AG04450 (cell line): Measurements from ENCODE around the gene ARMC9. TPM values are rescaled to one million over a fixed set of nuclear protein-coding genes. Genes with fewer than 3 reads are reported as not detected.

Experiments
- CTCF ChIA-PET: fragments of 300-600, 350-600 bp; formaldehyde crosslinking; extraction: SDS; loops from one replicate; lab custom pipeline; 2022; ENCODE audit warnings: antibody characterized with exemption, inconsistent platforms; lab: Charles Lee
- POLR2A ChIA-PET: fragments of 350-600 bp; formaldehyde crosslinking; extraction: SDS; loops from one replicate; lab custom pipeline; 2021; ENCODE audit warnings: antibody characterized with exemption, inconsistent platforms; lab: Yijun Ruan, JAX
- DNase-seq: peaks from one replicate; pipeline ENCODE4 v3.0.0-alpha.2; 2011; ENCODE audit warnings: low read depth, low spot score
- H3K27ac ChIP-seq: one replicate; pipeline ENCODE4 v1.5.1; 2012; ENCODE audit warnings: low read depth, low read length, control low read depth
- H3K27me3 ChIP-seq: one replicate; pipeline ENCODE4 v1.6.0; 2012; ENCODE audit warnings: low read length; ENCODE audit not compliant: control insufficient read depth, insufficient read depth
- H3K4me3 ChIP-seq: 2 replicates; pipeline ENCODE4 v1.5.1; 2011; ENCODE audit warnings: mild to moderate bottlenecking, low read depth, low read length, control low read depth
- H3K9me3 ChIP-seq: 2 replicates; pipeline ENCODE4 v1.5.1; 2012; ENCODE audit warnings: low read length; ENCODE audit not compliant: control insufficient read depth, insufficient read depth
- polyA plus RNA-seq: library from polyadenylated mRNA; depleted of rRNA; stranded (reverse); fragments of >200 nt; gene quantifications from 2 replicates; pipeline ENCODE4 v1.2.3, GENCODE V29; 2011
- TF ChIP-seq, protein P1 (sequence below): IDR thresholded peaks from 2 replicates; pipeline ENCODE4 v1.5.1; 2011; ENCODE audit warnings: low read depth, low read length, control low read depth, inconsistent platforms

The ARMC9 gene
- polyA plus RNA-seq, 1 experiment = 49.4 TPM

GRCh38 chr2:231390667-231391066, 192.2 kb downstream of the ARMC9 start:
- peaks cover 27% of the 10 kb centered on the region for H3K27me3 ChIP-seq
- H3K4me3 ChIP-seq = no peak overlapping the region
- DNase-seq = no peak
- CTCF ChIA-PET = no interaction called here
- peaks cover 7% of the 10 kb centered on the region for H3K9me3 ChIP-seq
- POLR2A ChIA-PET = interaction anchor here (0.6 kb wide), 1 partner anchor 190 kb away, joined by 8 read pairs; no protein-coding TSS in a partner anchor
- TF ChIP-seq, protein P1, sequence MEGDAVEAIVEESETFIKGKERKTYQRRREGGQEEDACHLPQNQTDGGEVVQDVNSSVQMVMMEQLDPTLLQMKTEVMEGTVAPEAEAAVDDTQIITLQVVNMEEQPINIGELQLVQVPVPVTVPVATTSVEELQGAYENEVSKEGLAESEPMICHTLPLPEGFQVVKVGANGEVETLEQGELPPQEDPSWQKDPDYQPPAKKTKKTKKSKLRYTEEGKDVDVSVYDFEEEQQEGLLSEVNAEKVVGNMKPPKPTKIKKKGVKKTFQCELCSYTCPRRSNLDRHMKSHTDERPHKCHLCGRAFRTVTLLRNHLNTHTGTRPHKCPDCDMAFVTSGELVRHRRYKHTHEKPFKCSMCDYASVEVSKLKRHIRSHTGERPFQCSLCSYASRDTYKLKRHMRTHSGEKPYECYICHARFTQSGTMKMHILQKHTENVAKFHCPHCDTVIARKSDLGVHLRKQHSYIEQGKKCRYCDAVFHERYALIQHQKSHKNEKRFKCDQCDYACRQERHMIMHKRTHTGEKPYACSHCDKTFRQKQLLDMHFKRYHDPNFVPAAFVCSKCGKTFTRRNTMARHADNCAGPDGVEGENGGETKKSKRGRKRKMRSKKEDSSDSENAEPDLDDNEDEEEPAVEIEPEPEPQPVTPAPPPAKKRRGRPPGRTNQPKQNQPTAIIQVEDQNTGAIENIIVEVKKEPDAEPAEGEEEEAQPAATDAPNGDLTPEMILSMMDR = no peak
- H3K27ac ChIP-seq = no peak overlapping the region

- no peak overlapping the region for H3K4me3 ChIP-seq
- DNase-seq = no peak
- POLR2A ChIA-PET = no interaction called here
- peaks cover 38% of the 10 kb centered on the region for H3K27me3 ChIP-seq
- TF ChIP-seq, protein P1 = no peak
- no peak overlapping the region for H3K27ac ChIP-seq
- no peaks in the 10 kb centered on the region; the same call in 1 of the 2 replicates for H3K9me3 ChIP-seq
- CTCF ChIA-PET = no interaction called here
Observed at GRCh38 chr2:231391981-231392380, 193.6 kb downstream of the ARMC9 start.

- POLR2A ChIA-PET = no interaction called here
- no peak for DNase-seq
- peaks cover 2% of the 10 kb centered on the region; the same call in 1 of the 2 replicates for H3K9me3 ChIP-seq
- no peak overlapping the region for H3K4me3 ChIP-seq
- H3K27me3 ChIP-seq = peaks cover 42% of the 10 kb centered on the region
- TF ChIP-seq, protein P1 = no peak
- CTCF ChIA-PET = interaction anchor here (1.6 kb wide), 1 partner anchor 20 kb away, joined by 6 read pairs; no protein-coding TSS in a partner anchor
- H3K27ac ChIP-seq = no peak overlapping the region
Observed at GRCh38 chr2:231392431-231393148, 194.2 kb downstream of the ARMC9 start.

DNA sequence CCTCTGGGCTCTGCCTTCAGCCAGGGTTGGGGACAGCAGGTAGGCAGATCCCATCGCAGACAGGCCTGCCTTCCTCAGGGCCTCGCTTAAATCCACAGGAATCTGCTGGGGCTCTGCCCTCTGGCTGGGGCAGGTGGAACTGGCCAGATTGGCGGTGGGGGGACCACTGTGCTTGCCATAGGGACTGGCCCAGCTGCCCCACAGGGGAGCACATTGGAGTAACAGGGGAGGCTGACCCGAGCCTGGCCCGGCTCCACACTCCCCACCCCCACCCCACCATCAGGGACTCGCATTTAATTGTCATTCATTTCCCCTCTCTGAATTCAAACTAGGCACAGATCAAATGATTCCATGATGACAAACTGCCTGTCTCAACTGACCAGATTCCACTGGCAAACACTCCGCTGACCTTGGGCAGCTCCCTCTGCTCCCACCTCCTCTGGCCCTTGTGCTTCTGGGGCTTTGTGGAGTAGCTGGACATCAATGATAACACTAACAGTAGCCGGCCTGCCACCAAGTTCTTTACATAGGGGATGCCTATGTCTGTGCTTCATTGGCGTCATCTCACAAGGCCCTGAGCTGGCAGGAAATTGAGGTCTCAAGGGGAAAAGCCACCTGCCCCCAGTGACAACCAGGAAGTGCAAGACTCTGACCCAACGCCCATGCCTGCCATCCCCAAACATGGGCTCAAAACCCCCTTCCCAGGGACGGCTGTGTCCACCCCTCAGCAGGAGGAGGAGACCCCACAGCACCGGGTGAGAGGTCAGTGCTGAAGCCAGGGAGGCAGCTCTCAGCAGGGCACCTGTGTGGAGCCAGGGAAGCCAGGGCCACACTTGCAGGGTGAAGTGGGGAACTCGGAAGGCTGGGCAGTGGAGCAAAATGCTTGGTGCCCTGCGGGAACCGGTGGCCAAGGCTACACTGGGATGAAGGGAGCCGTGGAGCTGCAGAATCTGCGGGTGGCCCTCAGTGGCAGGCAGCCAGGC, 195.0 kb downstream of the ARMC9 start:
- no peak for DNase-seq

More for the DNA sequence above, 195.0 kb downstream of the ARMC9 start:
- TF ChIP-seq, protein P1 = peak; percentile 30; the same call in 1 of the 2 replicates
- POLR2A ChIA-PET = no interaction called here
- Histone ChIP-seq H3K4me3 (no peak overlapping the region), H3K27ac (no peak overlapping the region), H3K27me3 (peaks cover 42% of the 10 kb centered on the region), H3K9me3 (peaks cover 4% of the 10 kb centered on the region; the same call in 1 of the 2 replicates)
- CTCF ChIA-PET = interaction anchor here (0.6 to 1.6 kb wide), 2 partner anchors 19 to 122 kb away, joined by 6 to 7 read pairs; no protein-coding TSS in a partner anchor
